ENCODE data around the gene LSM3. TPM values are rescaled to one million over a fixed set of nuclear protein-coding genes. Genes with fewer than 3 reads are reported as not detected.

Gene LSM3
- total and polyA plus RNA-seq, 9 of the 15 experiments (the other 6 are each of a cell fraction or from before 2014, with no cell fraction given): 33.8 to 203 (median 61.2) TPM

- no peak for TF ChIP-seq CBX8 (IDR thresholded peaks at IDR 0.05; ENCODE audit: borderline replicate concordance, extremely low read depth, low read depth, low read length, poor library complexity, severe bottlenecking)
- TF ChIP-seq NR4A1 (CRISPR knock-in tag; IDR thresholded peaks at IDR 0.05): no peak
- no peak for TF ChIP-seq NR4A1 (tag; IDR thresholded peaks at IDR 0.05)
- TF ChIP-seq CHD1 (IDR thresholded peaks at IDR 0.05; ENCODE audit: low read length): no peak
- no peak for TF ChIP-seq SUPT5H (IDR thresholded peaks at IDR 0.05)
- TF ChIP-seq RBM15 (IDR thresholded peaks at IDR 0.05; ENCODE audit: insufficient read depth, low read length): no peak
- no peak for TF ChIP-seq DEAF1 (CRISPR knock-in tag; IDR thresholded peaks at IDR 0.05)
- TF ChIP-seq FOXK1 (CRISPR knock-in tag; IDR thresholded peaks at IDR 0.05; ENCODE audit: borderline replicate concordance): no peak
- TF ChIP-seq STAT5A (IDR thresholded peaks at IDR 0.05; ENCODE audit: borderline replicate concordance, low read length): no peak
Observed at GRCh38 chr3:14145236-14145635, 33.4 kb upstream of the LSM3 start (continued).

Measured in K562 (cell line).